ENCODE measurements around the gene CD79B.
"Not testable (repeated sequence)": the region's sequence is repeated elsewhere in the genome, so short reads cannot be mapped to it uniquely, and the experiment has no call there.

The CD79B gene

DNA sequence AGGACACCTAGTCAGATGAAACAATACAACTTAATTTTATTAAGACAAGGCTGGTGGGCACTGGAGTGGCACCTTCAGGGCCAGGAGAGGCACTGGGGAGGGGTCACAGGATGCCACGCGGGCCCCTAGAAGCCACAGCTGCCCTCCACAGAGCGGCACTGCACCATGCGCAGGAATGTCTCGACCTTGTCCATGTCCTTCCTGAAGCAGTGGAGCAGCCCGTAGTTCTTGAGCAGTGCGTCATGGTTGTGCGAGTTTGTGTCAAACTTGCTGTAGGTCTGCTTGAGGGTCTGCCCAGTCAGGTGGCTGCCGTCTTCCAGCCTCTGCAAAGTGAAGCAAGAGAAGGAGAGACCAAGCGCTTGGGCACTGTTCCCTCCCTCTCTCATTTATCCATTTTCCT is 22.5 kb downstream of the CD79B start:
- not testable (repeated sequence) for DNase-seq

DNA sequence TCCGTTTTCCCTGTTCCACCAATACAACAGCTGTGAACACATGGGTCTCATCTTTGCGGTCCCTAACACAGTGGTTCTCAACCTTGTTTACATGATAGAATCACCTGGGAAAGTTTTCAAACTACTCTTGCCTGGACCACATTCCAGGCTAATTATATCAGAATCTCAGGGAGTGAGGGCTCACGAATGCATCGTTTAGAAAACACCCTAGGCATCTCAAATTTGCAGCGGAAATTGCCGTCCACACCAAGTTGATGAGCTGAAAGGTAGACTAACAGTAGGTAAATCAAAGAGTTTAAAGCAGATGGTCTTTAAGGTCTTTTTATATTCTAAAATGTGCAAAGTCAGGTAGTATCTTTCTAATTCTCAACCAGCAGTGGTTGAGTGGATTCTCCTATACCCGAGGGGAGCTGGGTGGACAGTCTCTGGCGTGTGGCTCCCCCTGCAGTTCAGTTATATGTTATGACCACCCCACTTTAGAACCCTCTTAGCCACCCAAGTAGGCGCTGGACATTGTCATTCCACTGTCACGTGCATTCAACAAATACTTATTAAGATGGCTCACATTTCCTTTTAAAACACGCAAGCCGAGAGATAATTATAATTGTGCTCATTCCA is 24.9 kb downstream of the CD79B start:
- DNase-seq: not testable (repeated sequence)

DNA sequence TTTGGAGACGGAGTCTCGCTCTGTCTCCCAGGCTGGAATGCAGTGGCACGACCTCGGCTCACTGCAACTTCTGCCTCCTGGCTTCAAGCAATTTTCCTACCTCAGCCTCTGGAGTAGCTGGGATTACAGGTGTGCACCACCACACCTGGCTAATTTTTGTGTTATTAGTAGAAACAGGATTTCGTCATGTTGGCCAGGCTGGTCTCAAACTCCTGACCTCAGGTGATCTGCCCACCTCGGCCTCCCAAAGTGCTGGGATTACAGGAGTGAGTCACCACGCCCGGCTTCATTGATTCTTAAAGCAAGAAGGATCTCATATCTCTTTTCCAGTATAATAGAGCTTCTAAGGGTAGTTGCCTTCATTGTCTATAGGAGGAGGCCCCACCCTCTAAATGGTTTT is 27.3 kb downstream of the CD79B start:
- DNase-seq: not testable (repeated sequence)

DNA sequence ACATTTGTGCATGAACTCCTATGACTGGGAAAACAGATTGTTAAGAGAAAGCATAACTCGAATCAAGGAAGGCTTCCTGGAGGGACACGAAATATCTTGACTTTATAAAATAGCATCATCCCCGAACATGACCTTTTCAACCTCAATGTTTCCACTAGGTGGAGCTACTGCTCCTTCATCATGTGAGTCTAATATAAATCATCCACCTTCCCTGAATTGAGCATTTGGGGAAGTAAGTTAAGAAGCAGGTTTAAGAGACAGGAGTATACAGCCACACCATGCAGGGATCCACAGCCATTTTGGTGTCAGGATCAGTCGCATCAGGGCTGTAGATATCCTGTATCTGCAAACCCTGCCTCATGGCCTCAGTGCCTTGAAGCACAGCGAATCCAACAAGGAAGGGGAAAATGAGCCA is 28.3 kb downstream of the CD79B start:
- not testable (repeated sequence) for DNase-seq

DNA sequence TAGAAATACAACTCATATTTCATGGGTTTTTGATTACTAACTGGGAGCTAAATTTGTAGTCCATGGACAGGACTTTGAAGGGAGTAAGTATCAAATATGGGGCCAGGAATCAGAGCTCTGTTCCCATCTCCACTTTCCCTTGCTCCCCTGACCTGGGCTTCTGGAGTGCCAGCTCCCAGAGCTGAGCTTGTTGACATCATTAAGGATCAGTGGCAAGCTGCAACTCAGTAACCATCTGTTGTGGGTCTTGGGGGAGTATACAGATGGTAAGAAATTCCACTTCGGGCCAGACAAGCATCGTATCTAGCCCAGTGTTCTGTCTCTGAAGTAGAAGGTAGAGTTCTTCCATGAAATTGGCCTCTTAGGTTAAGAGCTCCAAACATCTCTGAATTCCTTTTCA is 30.2 kb downstream of the CD79B start:
- peak; percentile 45 for DNase-seq

DNA sequence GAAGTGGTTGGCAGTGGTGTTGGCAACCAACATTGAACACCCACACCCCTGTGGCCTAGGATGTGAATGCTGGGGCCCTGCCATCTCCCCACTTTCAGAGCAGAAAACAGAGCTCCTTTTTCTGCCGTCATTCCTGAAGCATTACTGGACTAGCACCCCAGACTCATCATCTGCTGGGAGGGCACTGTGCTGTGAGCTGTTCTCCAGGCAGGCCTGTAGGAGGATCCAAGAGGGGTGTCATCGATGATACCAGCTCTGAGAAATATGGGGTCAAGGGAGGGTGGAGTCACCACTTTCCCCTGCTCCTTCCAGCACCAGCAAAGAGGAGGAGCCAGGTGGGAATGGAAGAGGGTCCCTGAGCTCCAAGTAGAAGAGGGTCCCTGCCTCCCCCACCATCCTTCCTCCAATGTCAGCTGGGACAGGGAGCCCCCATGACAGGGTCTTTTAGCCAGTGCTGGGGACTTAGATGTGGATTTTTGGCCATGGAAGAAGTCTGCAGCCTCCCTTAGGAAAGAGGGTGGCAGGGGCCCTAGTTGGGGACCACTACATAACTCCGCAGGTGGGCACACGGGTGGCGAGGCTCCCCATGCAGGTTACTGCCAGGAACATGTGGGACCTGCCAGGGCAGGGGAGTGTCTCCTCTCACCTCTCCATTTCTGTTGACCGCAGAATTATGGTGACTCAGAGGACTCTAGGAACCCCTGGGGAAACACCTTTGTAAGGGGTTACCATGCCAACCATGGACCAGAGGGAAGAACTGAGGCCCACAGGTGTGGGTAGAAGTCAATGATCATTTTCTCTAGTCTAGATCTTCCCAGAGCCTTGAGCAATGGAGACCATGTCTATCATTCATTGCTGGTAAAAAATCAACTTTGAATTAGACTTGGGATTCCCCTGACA is 33.0 kb downstream of the CD79B start:
- DNase-seq: not testable (repeated sequence)

DNA sequence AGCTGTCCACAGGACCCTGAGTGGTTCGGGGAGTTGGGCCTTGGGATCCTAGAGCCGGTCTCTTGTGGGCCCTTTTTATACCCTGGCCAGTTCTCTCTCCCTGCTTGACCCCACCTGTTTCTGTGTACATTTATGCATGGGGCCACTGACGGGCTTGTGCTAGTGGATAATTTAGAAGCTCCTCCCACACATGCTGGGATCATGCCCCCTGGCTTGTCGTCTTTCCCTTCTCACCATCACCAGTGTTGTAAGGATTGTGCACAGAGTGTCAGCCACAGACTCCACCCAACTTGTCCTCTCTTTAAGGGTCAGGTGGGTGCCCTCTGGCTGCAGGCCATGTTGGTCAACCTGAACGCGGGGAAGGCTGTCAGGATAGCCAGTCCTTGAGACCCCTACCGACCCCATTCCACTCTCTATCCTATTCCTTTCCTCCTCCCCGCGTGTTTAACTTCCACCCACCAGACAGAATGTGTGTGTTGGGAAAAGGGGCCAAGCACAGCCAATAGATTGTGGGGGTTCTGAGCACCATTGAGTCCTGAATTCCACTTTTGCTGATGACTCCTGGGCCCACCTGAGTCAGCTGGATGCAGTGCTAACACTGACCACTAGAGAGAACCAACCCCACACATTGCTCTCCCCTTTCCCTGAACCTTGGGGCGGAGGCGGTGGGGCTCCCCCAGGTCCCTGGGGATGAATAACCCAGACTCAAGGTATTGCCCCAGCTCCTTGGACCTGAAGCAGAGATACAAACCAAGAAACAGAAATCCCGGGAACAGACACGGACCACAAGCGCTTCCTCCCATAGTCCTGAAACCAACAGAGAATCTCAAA is 35.4 kb downstream of the CD79B start, which contains the start of gene CSH1:
TSS of gene CSH1 (minus strand) at position 51 of the 831 bp plus-strand sequence. CDS start 63 bp downstream, outside the sequence.
- DNase-seq: not testable (repeated sequence)

DNA sequence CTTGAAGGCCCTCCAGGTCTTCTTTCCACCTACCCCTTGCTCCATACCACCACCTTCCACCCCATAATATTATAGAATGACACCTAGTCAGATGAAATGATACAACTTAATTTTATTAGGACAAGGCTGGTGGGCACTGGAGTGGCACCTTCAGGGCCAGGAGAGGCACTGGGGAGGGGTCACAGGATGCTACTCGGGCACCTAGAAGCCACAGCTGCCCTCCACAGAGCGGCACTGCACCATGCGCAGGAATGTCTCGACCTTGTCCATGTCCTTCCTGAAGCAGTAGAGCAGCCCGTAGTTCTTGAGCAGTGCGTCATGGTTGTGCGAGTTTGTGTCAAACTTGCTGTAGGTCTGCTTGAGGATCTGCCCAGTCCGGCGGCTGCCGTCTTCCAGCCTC is 37.3 kb downstream of the CD79B start:
- DNase-seq: not testable (repeated sequence)

DNA sequence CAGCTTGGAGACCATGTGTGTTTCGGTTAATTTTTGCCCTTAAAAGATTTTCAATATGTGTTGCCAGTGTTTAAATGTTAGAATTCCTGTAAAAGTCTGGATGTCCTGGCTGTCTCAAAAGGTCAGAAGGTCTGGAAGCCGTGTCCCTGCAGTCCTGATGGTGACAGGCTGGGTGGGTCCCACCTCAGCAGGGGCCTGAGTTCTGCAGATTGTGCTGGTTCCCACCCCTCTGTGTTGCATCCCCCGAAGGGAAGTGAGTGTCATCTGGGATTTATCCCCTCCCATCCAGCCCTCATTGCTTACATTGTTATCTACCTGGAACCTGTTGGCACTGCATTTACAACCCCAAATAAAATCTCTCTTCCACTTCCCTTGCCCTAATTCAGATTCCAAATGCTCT is 38.1 kb downstream of the CD79B start:
- DNase-seq: not testable (repeated sequence)

DNA sequence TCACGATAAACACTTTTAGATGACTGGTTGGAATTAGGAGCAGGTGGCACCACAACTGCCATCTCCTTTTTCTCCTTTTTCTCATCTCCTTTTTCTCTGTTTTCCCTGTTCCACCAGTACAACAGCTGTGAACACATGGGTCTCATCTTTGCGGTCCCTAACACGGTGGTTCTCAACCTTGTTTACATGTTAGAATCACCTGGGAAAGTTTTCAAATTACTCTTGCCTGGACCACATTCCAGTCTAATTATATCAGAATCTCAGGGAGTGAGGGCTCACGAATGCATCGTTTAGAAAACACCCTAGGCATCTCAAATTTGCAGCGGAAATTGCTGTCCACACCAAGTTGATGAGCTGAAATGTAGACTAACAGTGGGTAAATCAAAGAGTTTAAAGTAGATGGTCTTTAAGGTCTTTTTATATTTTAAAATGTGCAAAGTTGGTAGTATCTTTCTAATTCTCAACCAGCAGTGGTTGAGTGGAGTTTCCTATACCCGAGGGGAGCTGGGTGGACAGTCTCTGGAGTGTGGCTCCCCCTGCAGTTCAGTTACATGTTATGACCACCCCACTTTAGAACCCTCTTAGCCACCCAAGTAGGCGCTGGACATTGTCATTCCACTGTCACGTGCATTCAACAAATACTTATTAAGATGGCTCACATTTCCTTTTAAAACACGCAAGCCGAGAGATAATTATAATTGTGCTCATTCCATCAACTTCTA is 39.7 kb downstream of the CD79B start:
- not testable (repeated sequence) for DNase-seq

DNA sequence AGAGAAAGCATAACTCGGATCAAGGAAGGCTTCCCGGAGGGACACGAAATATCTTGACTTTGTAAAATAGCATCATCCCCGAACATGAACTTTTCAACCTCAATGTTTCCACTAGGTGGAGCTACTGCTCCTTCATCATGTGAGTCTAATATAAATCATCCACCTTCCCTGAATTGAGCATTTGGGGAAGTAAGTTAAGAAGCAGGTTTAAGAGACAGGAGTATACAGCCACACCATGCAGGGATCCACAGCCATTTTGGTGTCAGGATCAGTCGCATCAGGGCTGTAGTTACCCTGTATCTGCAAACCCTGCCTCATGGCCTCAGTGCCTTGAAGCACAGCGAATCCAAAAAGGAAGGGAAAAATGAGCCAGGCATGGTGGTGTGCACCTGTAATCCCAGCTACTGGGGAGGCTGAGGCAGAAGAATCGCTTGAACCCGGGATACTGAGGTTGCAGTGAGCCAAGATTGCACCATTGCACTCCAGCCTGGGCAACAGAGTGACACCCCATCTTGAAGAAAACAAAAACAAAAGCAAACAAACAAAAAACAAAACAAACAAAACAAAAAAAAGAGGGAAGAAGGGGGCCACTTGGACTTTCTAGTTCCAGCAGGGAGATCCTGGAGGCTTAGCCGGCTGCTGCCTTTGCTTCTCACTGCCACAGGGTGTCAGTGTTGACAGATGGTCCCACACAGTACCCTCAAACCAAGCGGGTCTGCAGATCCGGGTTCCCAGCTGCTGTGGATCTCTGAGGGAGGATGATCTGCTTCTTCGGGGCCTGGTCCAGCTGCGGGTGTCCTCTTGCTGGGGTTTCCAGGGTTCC is 42.9 kb downstream of the CD79B start:
- DNase-seq: peak; percentile 18

DNA sequence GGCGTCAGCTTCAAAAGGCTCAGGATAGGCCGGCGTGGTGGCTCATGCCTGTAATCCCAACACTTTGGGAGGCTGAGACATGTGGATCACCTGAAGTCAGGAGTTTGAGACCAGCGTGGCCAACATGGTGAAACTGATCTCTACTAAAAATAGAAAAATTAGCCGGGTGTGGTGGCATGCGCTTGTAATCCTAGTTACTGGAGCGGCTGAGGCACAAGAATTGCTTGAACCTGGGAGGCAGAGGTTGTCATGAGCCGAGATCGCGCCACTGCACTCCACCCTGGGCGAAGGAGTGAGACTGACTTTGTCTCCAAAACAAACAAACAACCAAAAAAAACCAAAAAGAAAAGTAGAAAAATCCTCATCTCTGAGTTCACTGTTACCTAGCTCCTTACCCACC is 47.0 kb downstream of the CD79B start:
- not testable (repeated sequence) for DNase-seq

DNA sequence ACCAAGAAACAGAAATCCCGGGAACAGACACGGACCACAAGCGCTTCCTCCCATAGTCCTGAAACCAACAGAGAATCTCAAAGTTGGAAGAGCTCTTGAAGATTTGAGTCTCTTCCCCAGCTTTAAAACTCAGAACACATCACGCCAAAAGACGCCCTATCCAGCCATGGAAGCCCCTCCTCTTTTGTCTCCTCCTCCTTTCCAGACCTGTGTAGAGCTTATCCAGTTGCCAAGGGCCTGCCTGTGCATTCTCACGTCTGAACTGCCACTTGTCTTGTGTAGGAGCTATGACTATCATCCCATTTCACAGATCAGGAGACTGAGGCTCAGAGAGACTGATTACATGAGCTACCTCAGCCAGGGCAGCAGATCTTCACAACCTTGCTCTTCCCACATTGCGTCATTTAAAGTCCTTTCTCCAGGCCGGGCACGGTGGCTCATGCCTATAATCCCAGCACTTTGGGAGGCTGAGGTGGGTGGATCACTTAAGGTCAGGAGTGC is 49.5 kb downstream of the CD79B start:
- not testable (repeated sequence) for DNase-seq

DNA sequence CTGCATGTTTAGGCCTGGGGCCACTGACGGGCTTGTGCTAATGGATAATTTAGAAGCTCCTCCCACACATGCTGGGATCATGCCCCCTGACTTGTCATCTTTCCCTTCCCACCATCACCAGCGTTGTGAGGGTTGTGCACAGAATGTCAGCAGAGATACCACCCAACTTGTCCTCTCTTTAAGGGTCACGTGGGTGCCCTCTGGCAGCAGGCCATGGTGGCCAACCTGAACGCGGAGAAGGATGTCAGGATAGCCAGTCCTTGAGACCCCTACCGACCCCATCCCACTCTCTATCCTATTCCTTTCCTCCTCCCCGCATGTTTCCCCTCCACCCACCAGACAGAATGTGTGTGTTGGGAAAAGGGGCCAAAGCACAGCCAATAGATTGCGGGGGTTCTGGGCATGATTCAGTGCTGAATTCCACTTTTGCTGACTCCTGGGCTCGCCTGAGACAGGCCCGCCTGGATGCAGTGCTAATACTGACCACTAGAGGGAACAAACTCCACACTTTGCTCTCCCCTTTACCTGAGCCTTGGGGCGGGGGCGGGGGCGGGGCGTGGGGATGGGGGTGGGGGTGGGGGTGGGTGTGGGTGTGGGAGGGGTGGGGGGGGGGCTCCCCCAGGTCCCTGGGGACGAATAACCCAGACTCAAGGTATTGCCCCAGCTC is 50.1 kb downstream of the CD79B start, which contains the start of gene GH2:
TSS of gene GH2 (minus strand) at position 10 of the 667 bp plus-strand sequence. CDS start 143 bp downstream, outside the sequence.
- DNase-seq: no peak

DNA sequence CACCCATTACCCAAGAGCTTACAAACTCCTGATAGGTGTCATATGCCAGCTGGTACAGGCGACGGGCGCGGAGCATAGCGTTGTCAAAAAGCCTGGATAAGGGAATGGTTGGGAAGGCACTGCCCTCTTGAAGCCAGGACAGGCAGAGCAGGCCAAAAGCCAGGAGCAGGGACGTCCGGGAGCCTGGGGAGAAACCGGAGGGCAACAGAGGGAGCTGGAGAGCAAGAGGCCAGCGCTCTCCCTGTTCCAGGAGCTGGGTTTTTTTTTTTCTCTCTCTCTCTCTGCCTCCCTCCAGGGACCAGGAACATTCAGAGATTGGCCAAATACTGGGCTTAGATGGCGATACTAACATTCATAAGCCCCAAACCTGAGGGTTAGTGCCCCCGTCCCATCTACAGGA is 50.8 kb downstream of the CD79B start:
- DNase-seq: not testable (repeated sequence)

DNA sequence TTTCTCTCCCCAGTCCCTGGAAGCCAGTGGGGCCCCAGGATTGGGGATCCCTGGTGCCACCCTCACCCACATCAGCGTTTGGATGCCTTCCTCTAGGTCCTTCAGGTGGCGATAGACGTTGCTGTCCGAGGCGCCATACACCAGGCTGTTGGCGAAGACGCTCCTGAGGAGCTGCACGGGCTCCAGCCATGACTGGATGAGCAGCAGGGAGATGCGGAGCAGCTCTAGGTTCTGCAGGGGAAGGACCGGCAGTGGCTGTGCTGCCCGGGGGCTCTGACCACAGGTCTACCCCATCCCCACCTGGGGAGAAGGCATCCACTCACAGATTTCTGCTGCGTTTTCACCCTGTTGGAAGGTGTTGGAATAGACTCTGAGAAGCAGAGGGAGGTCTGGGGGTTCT is 51.4 kb downstream of the CD79B start:
- DNase-seq: no peak
